VCaP (cell line): ENCODE results near the gene RPUSD4.

ENCODE experiments used
- H3K27ac ChIP-seq: fragments of 450-650 bp; 2 replicates; pipeline ENCODE4 v1.5.1; 2017
- TF ChIP-seq, protein P1 (sequence below): fragments of 450-650 bp; conservative IDR thresholded peaks from 2 replicates; pipeline ENCODE4 v1.5.1; 2017; ENCODE audit warnings: mild to moderate bottlenecking, moderate library complexity

The RPUSD4 gene

GRCh38 chr11:126175393-126175792 is 36.1 kb downstream of the RPUSD4 start:
- H3K27ac ChIP-seq: no peak overlapping the region
- TF ChIP-seq, protein P1, sequence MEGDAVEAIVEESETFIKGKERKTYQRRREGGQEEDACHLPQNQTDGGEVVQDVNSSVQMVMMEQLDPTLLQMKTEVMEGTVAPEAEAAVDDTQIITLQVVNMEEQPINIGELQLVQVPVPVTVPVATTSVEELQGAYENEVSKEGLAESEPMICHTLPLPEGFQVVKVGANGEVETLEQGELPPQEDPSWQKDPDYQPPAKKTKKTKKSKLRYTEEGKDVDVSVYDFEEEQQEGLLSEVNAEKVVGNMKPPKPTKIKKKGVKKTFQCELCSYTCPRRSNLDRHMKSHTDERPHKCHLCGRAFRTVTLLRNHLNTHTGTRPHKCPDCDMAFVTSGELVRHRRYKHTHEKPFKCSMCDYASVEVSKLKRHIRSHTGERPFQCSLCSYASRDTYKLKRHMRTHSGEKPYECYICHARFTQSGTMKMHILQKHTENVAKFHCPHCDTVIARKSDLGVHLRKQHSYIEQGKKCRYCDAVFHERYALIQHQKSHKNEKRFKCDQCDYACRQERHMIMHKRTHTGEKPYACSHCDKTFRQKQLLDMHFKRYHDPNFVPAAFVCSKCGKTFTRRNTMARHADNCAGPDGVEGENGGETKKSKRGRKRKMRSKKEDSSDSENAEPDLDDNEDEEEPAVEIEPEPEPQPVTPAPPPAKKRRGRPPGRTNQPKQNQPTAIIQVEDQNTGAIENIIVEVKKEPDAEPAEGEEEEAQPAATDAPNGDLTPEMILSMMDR: no peak

GRCh38 chr11:126174816-126175215 is 36.6 kb downstream of the RPUSD4 start:
- TF ChIP-seq, protein P1: no peak
- no peak overlapping the region for H3K27ac ChIP-seq

DNA sequence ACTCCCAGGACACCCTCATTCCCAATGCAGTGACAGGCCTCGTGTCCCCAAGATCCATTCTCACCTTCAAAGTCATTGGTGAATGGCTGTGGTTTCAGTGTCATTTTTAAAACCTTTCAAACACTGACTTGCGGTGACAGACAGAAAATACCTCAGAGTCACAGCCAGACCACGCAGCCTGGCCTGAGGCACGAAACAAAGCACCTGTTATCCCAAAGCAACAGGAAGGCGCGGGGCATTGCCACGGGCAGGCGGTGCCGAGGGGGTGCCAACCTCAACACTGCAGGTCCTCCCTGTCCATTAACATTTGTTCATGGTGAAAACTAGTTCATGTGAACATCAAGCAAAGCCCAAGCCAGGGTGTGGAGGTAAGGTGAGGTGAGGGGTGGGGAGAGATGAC is 38.2 kb downstream of the RPUSD4 start:
- TF ChIP-seq, protein P1: no peak
- no peak overlapping the region for H3K27ac ChIP-seq

GRCh38 chr11:126172596-126173038 is 38.8 kb downstream of the RPUSD4 start:
- TF ChIP-seq, protein P1: no peak
- no peak overlapping the region for H3K27ac ChIP-seq

GRCh38 chr11:126169291-126169690 is 42.2 kb downstream of the RPUSD4 start:
- no peak overlapping the region for H3K27ac ChIP-seq

DNA sequence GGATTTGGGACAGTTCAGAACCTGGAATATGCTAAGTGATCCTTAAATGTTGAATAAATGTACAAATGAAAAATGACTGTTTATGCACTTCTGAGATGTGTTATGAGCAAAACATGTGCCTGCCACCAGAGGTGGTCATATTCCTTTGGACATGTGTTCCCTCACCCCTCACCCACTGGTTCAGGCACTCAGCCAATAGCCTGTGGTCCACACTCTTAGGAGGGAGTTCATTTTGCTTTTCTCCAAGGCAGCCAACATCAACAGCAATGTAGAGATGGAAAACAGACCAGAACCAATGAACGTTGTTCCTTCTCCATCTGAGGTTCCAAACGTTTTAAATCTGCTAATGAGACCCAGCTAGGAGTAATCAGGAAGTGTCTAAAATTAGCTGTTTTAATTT is 44.0 kb downstream of the RPUSD4 start:
- TF ChIP-seq, protein P1: no peak

More at GRCh38 chr11:126169291-126169690, 42.2 kb downstream of the RPUSD4 start:
- TF ChIP-seq, protein P1: no peak

GRCh38 chr11:126166413-126166812 is 45.0 kb downstream of the RPUSD4 start:
- H3K27ac ChIP-seq: no peak overlapping the region
- TF ChIP-seq, protein P1: no peak

More for the DNA sequence above, 44.0 kb downstream of the RPUSD4 start:
- H3K27ac ChIP-seq: no peak overlapping the region

- TF ChIP-seq, protein P1: no peak
- no peak overlapping the region for H3K27ac ChIP-seq
Measured at GRCh38 chr11:126165757-126166156, 45.7 kb downstream of the RPUSD4 start.
